OCI-LY3 (cell line): ENCODE measurements around the gene KRTAP5-4.

Source experiments
- H2AFZ ChIP-seq: fragments of 200-600, 300-600 bp; shearing (Covaris generic); 2 replicates; pipeline ENCODE4 v1.6.0; 2014; ENCODE audit warnings: antibody characterized with exemption, low read depth, low read length
- H3K27ac ChIP-seq: fragments of 200-600, 300-600 bp; sonication (generic); 2 replicates; pipeline ENCODE4 v1.5.1; 2014; ENCODE audit warnings: mild to moderate bottlenecking, low read length, moderate library complexity, mixed read lengths
- H3K27me3 ChIP-seq: fragments of 200-600, 300-600 bp; sonication (generic); 2 replicates; pipeline ENCODE4 v1.6.1; 2014; ENCODE audit warnings: low read depth, low read length, mixed read lengths
- H3K36me3 ChIP-seq: fragments of 200-600, 300-600 bp; sonication (generic); replicated peaks from 2 replicates; pipeline ENCODE3; 2014; ENCODE audit warnings: low read depth, low read length, mixed read lengths
- H3K4me1 ChIP-seq: fragments of 300-600, 200-600 bp; sonication (generic); 2 replicates; pipeline ENCODE4 v1.6.1; 2014; ENCODE audit warnings: low read length, mixed read lengths
- H3K4me2 ChIP-seq: fragments of 200-600, 300-600 bp; sonication (generic); 2 replicates; pipeline ENCODE4 v1.6.1; 2014; ENCODE audit warnings: low read length, mixed read lengths
- H3K4me3 ChIP-seq: fragments of 300-600, 200-600 bp; sonication (generic); 2 replicates; pipeline ENCODE4 v1.5.1; 2014; ENCODE audit warnings: antibody characterized with exemption, mild to moderate bottlenecking, low read length, moderate library complexity
- H3K79me2 ChIP-seq: fragments of 300-600, 200-600 bp; shearing (Covaris generic); 2 replicates; pipeline ENCODE4 v1.6.1; 2014; ENCODE audit warnings: mild to moderate bottlenecking, low read length, mixed read lengths
- H3K9ac ChIP-seq: fragments of 300-600, 200-600 bp; shearing (Covaris generic); 2 replicates; pipeline ENCODE4 v1.6.0; 2014; ENCODE audit warnings: mild to moderate bottlenecking, low read length, moderate library complexity
- H3K9me3 ChIP-seq: fragments of 200-600, 300-600 bp; shearing (Covaris generic); 2 replicates; pipeline ENCODE4 v1.6.1; 2014; ENCODE audit warnings: low read length, mixed read lengths; ENCODE audit not compliant: insufficient read depth
- H4K20me1 ChIP-seq: fragments of 200-600, 300-600 bp; sonication (generic); 2 replicates; pipeline ENCODE4 v1.6.1; 2016; ENCODE audit warnings: low read length, mixed read lengths; ENCODE audit not compliant: insufficient read depth
- EZH2phosphoT487 ChIP-seq: fragments of 200-600 bp; shearing (Covaris generic); IDR thresholded peaks from 2 replicates; pipeline ENCODE4 v1.6.1; 2018; ENCODE audit warnings: antibody characterized with exemption, mixed run types, low read depth
- TF ChIP-seq, protein P1 (sequence below): fragments of 200-600, 300-600 bp; sonication (generic); IDR thresholded peaks from 2 replicates; pipeline ENCODE4 v1.5.1; 2014; ENCODE audit warnings: antibody characterized with exemption, low read length, low read depth

KRTAP5-4 gene

GRCh38 chr11:1639666-1640065 is 17.7 kb upstream of the KRTAP5-4 start:
- no peaks in the 10 kb centered on the region for H3K9me3 ChIP-seq
- H3K9ac ChIP-seq, result no peak overlapping the region
- H3K4me3 ChIP-seq, result no peak overlapping the region
- TF ChIP-seq, protein P1, sequence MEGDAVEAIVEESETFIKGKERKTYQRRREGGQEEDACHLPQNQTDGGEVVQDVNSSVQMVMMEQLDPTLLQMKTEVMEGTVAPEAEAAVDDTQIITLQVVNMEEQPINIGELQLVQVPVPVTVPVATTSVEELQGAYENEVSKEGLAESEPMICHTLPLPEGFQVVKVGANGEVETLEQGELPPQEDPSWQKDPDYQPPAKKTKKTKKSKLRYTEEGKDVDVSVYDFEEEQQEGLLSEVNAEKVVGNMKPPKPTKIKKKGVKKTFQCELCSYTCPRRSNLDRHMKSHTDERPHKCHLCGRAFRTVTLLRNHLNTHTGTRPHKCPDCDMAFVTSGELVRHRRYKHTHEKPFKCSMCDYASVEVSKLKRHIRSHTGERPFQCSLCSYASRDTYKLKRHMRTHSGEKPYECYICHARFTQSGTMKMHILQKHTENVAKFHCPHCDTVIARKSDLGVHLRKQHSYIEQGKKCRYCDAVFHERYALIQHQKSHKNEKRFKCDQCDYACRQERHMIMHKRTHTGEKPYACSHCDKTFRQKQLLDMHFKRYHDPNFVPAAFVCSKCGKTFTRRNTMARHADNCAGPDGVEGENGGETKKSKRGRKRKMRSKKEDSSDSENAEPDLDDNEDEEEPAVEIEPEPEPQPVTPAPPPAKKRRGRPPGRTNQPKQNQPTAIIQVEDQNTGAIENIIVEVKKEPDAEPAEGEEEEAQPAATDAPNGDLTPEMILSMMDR, result no peak
- no peak for TF ChIP-seq EZH2phosphoT487
- no peaks in the 10 kb centered on the region for H3K36me3 ChIP-seq
- H4K20me1 ChIP-seq, result no peaks in the 10 kb centered on the region
- H3K27me3 ChIP-seq, result peaks cover 17% of the 10 kb centered on the region; the same call in 1 of the 2 replicates
- H3K4me2 ChIP-seq, result no peak overlapping the region
- H3K4me1 ChIP-seq, result no peaks in the 10 kb centered on the region
- no peaks in the 10 kb centered on the region for H3K79me2 ChIP-seq
- no peak overlapping the region for H2AFZ ChIP-seq
- no peak overlapping the region for H3K27ac ChIP-seq

GRCh38 chr11:1639102-1639620 is 17.2 kb upstream of the KRTAP5-4 start:
- Histone ChIP-seq H3K27me3 (peaks cover 17% of the 10 kb centered on the region; the same call in 1 of the 2 replicates), H3K4me3 (no peak overlapping the region), H4K20me1 (no peaks in the 10 kb centered on the region), H3K27ac (no peak overlapping the region), H3K4me2 (no peak overlapping the region), H3K9me3 (no peaks in the 10 kb centered on the region), H3K79me2 (no peaks in the 10 kb centered on the region), H2AFZ (no peak overlapping the region), H3K9ac (no peak overlapping the region), H3K4me1 (no peaks in the 10 kb centered on the region), H3K36me3 (no peaks in the 10 kb centered on the region)
- no peak for TF ChIP-seq EZH2phosphoT487
- TF ChIP-seq, protein P1, result no peak

- Histone ChIP-seq H3K27me3 (peaks cover 21% of the 10 kb centered on the region), H3K9ac (no peak overlapping the region), H3K4me3 (no peak overlapping the region), H3K36me3 (no peaks in the 10 kb centered on the region), H3K4me2 (no peak overlapping the region), H3K9me3 (no peaks in the 10 kb centered on the region), H3K79me2 (no peaks in the 10 kb centered on the region), H3K4me1 (no peaks in the 10 kb centered on the region), H4K20me1 (no peaks in the 10 kb centered on the region), H3K27ac (no peak overlapping the region), H2AFZ (no peak overlapping the region)
- TF ChIP-seq, protein P1, result no peak
- no peak for TF ChIP-seq EZH2phosphoT487
Observed at GRCh38 chr11:1638344-1638743, 16.4 kb upstream of the KRTAP5-4 start.

GRCh38 chr11:1637628-1638027 is 15.7 kb upstream of the KRTAP5-4 start:
- TF ChIP-seq, protein P1, result no peak
- TF ChIP-seq EZH2phosphoT487, result no peak
- Histone ChIP-seq H3K9ac (no peak overlapping the region), H3K27me3 (peaks cover 25% of the 10 kb centered on the region), H3K27ac (no peak overlapping the region), H3K79me2 (no peaks in the 10 kb centered on the region), H2AFZ (no peak overlapping the region), H3K4me3 (no peak overlapping the region), H3K4me2 (no peak overlapping the region), H4K20me1 (no peaks in the 10 kb centered on the region), H3K4me1 (no peaks in the 10 kb centered on the region), H3K9me3 (no peaks in the 10 kb centered on the region), H3K36me3 (no peaks in the 10 kb centered on the region)
